HG03571 (cell line): Measurements from ENCODE around the gene ACADVL.
"Not testable (repeated sequence)": the region's sequence is repeated elsewhere in the genome, so short reads cannot be mapped to it uniquely, and the experiment has no call there.

Experiments used
- ATAC-seq: cut with Tn5 transposase; IDR thresholded peaks from one replicate; pipeline ENCODE4 v1.9.1; 2021; ENCODE audit not compliant: unreplicated experiment

Gene ACADVL

DNA sequence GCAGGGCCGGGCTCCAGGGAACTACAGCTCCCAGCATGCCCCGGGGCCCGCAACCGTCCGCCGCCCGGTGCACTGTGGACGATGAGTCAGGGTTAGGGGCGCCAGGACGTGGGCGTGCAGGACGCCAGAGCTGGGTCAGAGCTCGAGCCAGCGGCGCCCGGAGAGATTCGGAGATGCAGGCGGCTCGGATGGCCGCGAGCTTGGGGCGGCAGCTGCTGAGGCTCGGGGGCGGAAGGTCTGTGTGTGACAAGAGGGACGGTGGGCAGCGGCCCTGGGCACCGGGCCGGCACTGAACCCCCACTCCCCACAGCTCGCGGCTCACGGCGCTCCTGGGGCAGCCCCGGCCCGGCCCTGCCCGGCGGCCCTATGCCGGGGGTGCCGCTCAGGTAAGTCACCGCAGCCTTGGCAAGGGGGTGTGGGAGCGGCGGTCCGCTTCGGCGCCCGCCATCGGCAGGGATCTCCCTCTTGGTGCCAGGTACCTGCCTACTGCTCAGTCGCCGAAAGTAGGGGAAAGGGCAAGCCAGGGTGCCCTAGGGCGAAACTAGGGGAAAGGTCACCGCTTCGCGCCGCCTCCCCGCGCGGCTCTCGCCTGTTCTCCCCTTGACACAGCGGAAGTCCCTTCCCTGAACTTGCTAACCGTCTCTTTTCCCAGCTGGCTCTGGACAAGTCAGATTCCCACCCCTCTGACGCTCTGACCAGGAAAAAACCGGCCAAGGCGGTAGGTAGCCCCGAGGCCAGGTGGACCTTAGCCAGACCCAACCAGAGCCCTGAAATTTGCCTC is at the start of gene ACADVL, which contains the start of gene DLG4:
Gene ACADVL, plus strand, starts transcription at position 127 of the 781 bp plus-strand sequence. Its CDS starts 47 bp downstream, at position 174.
Gene DLG4, minus strand, starts transcription at position 25 of the 781 bp plus-strand sequence.
- ATAC-seq, result peak; percentile 44

DNA sequence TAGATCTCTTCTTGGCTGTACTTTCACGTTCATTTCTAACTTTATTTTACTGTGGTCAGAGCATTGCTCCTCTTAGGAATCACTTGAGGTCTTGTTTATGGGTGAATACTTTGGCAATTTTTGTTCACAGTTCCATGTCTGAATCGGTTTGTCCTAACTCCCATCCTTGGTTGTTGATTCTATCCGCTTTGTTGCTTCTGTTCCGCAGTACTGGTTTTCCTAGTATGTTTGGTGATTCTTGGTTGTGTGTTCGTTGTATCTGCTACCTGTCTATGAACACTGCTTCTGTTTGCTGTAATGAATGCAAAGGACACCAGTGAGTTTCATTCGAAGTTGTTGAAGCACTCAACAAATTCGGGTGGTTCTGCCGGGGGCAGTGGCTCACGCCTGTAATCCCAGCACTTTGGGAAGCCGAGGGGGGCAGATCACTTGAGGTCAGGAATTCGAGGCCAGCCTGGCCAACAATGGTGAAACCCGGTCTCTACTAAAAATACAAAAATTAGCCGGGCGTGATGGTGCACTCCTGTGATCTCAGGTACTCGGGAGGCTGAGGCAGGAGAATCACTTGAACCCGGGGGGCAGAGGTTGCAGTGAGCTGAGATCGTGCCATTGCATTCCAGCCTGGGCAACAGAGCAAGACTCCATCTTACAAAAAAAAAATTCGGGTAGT is 47.1 kb upstream of the ACADVL start:
- ATAC-seq, result not testable (repeated sequence)

DNA sequence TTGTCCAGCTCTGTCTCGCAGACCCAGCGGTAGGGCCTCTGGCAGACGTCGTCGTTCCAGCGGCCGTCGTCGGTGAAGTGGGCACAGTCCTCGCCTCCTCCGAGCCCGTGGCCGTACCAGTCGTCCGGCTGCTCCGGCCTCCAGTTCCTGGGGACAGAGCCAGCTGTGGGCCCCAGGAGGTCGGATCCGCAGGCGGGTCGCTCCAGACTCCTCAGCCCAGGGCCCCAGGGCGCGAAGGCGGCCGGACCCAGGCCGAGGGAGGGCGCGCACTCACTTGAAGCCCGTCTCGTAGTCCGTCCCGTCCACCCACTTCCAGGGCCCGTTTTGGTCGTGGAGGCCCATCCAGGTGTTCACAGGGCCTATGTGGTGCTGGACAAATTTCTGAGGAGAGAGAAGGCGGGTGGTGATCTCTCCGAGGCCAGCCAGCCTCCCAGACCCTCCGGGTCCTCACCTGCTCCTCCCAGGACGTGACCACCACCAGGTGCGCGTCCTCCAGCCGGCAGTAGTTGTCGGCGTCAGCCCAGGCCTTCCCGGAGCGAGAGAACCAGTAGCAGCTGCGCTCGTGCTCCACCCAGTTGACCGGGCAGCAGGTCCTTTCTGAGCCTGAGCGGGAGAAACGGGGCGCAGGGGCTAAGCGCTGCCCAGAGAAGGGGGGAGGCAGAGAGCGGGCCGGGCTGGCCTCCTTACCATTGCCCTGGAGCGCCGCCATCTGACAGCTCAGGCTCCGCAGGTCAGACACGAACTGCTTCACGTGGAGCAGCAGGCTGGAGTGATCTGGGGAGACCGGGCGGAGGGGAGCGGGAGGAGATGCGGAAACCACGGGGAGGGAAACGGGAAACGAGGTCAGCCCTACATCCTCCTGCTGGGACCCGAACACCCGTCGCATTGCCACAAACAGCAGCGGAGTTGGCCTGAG is 45.8 kb upstream of the ACADVL start:
- no peak for ATAC-seq

DNA sequence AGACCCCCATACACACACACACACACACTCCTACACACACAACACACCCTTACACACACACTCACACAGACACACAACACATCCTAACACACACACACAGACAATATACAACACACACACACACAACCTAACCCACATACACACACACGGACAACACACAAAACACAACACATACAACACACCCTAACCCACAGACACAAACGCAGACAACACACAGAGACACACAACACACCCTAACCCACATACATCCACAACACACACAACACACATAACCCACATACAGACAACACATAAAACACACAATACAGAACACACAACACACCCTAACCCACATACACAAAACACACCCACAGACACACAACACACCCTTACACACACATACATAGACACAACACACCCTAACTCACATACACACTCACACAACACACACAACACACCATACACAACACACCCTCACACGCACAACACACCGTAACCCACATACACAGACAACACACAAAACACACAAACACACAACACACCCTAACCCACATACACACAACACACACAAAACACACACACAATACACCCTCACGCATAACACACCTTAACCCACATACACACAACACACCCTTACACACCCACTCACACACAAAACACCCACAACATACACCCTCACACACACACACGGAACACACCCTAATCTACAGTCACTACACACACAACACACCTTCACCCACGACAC is 45.0 kb upstream of the ACADVL start:
- ATAC-seq, result no peak

DNA sequence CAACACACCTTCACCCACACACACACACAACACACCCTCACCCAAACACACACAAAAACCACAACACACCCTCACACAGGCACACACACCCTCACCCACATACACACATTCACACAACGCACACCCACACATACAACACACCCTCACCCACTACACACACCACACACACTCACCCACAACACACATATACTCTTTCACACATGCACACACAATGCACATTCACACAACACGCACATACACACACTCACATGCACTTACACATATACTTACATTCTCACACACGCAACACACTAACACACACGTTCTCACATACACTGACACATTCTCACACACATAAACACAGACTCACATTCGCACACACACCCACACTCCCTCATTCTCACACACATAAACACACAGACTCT is 44.4 kb upstream of the ACADVL start:
- ATAC-seq, result no peak

DNA sequence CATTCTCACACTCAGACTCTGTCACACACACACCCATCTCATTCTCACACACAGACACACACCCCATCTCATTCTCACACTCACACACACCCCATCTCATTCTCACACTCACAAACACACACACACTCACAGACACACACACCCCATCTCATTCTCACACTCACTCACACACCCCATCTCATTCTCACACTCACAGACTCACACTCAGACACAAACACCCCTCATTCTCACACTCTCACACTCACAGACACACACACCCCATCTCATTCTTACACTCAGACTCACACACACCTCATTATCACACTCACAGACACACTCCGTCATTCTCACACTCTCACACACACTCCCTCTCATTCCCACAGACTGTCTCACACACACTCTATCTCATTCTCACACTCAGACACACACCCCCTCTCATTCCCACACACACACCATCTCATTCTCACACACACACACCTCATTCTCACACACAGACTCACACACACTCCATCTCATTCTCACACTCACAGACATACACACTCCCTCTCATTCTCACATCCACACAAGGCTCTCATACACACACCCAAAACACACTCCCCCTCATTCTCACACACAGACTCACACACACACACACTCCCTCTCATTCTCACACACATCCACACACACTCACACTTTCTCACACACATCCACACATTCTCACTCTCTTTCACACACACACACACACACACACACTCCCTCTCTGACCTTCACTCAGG is 43.5 kb upstream of the ACADVL start:
- ATAC-seq, result no peak

DNA sequence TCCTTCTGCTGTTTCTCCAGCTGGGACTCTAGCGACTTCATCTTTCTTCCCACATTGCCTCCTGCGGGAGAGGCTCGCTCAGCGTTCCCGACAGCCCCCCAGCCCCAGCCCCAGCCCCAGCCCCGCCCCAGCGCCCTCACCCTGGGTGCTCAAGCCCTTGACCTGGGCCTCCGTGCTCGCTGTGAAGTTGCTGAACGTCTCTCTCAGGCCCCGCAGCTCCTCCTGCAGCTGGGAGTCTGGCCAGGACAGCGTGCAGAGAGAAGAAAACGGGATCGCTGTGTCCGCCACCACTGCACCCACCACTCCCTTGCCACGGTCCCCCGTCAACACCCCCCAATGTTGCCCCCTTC is 42.9 kb upstream of the ACADVL start:
- no peak for ATAC-seq

DNA sequence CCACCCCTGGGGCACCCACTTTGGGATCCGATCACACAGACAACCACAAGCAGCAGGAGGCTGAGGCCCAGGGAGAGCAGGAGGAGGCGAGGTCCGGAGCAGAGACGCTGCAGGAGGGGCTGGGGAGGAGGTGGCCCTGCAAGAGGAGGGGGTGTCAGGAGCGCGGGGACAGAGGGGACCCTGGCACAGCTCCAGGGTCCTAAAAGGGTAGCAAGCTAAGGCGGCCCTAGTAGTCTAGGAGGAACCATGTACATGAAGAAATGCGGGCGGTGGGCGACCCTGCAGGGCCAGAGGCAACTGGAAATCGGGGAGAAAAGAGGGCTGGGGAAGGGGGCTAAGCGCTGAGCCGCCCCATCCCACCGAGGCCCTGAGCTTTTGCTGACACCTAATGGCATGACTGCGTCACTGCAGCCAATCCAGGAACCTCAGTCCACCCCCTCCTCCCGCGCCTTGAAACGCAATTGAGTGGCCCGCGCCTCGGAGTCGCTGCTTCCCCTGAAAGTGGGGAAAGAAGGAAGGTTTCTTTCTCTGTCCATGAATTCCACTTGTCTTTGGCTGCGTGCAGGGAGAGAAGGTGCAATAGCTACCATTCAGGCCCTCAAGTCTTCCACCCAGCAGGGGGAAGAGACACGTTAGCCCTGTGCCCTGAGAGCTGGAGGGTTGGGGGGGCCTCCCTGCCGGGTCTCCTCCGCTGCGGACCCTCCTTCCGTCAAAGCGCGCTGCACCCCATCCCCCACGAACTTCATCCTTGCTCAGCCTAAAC is 42.4 kb upstream of the ACADVL start:
- no peak for ATAC-seq

DNA sequence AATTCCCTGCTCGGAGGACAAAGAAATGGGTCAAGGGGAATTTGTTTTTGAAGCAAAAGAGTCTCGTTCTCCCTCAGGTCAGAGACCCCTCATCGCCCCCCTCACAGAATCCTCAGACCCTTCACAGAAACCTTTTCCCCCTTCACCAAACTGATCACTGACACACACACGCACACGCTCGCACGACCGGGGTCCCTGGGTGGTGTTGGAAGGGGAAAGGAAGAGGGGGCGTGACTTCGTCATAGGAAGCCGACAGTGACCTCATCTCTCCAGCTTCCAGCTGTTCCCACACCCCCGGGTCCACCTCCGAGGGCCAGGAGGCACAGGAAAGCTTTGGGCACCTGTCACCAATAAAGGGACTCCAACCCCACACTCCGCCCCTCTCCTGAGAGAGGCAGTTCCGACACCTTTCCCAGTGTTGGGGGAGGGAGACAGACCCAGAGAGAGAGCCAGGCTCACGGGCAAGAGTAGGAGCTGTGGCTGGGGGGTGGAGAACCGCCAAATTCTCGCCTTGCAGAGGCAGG is 41.7 kb upstream of the ACADVL start:
- ATAC-seq, result no peak

DNA sequence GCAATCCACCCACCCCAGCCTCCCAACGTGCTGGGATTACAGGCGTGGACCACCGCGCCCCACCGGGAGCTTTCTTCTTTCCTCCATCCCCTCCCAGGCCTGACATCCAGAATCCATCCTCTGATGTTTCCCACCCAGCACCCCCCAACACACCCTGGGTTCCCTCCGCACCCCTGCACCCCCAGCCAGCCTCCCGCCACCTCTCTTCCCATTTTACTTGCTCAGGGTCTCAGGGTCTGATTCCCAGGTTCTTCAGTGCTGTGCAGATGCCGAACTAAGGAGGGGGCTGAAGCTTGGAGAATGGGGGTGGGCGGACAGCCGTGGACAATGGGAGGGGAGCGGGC is 40.8 kb upstream of the ACADVL start:
- no peak for ATAC-seq

DNA sequence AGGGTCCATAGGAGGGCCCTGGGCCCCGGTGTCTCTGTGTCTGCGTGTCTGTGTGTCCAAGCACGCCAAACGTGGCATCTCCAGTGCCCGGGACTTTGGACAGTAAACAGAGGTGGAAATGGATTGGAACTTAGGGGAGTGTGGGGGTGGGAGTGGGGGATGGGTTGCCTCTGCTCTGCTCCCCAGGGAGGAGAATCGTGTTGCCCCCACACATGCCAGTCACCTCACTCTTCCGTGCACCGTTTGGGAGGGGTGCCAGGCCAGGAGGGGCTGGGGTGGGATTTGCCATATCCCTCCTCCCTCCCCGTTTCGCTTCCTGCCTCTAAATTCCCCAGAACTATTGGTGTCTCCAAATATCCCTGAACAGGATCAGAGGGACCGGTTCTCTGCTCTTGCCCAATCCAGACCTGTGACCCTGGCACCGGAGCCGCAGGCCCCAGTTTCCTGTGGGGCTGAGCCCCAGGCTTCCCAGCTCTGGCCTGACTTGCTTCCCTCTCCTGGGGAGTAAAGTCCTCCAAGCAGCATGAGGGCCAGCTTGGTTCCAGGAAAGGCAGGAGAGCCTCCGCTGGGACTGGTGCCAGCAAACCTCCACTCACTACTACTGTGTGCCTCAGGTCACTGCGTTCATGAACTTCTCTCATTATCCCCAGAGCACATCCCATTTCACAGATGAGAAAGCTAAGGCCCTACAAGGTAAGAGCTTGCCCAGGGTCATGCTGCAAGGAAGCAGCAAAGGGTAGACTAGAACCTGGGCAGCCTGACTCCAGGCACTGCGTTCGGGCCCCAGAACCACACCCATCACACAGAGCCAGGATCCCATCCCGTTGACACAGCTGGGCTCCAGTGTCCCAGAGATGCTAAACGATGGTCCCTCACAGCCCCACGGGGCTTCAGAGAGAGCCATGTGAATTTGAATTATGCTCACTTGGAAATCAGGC is 40.2 kb upstream of the ACADVL start, which contains the start of gene ASGR1:
Gene ASGR1, minus strand, starts transcription at position 54 of the 938 bp plus-strand sequence. CDS start 807 bp downstream, outside the sequence.
- no peak for ATAC-seq

DNA sequence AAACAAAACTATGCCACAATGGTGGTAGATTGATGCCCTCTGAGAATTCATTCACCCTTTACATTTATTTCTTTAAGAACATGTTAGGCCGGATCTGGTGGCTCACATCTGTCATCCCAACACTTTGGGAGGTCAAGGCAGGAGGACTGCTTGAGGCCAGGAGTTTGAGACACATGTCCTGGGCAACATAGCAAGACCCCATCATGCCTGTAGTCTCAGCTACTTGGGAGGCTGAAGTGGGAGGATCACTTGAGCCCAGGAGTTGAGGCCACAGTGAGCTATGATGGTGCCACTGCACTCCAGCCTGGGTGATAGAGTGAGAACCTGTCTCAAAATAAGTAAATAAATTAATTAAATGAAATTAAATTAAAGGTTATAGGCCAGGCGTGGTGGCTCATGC is 37.6 kb upstream of the ACADVL start:
- ATAC-seq, result not testable (repeated sequence)

DNA sequence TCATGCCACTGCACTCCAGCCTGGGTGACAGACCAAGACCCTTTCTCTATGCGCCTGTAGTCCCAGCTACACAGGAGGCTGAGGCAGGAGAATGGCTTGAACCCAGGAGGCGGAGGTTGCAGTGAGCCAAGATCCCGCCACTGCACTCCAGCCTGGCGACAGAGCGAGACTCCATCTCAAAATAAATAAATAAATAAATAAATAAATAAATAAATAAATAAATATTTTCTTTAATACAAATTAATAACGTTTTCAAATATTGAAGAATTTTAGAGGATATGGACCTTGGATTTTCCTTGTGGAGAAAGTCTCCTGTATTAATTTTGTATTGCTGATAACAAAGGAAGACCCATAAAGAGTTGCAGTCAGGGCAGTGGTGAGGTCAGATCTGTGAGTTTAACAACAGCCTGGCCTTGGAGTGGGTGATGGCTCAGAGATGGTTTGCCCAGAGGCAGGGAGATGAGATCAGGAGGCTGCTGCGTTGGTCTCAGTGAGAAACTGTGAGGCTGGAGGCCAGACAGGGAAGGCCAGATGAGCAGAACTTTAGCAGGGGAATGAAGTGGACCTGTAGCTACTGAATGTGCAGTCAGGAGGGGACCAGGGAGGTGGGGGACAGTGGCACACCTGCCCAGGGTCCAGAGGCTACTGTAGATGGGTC is 36.2 kb upstream of the ACADVL start:
- ATAC-seq, result no peak

DNA sequence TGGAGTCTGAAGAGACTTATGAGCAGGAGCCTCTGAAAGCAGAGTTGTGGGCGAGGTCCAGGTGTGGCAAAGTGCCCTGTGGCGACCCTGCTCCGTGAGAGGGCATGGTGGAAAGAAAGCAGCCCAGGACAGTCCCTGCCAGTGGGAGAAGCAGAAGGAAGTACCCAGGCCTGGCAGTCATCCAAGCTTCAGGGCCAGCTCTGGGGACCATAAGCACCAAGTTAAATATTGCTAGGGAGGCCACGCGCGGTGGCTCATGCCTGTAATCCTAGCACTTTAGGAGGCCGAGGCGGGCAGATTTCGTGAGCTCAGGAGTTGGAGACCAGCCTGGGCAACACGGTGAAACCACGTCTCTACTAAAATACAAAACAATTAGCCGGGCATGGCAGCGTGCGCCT is 35.6 kb upstream of the ACADVL start:
- ATAC-seq, result no peak

DNA sequence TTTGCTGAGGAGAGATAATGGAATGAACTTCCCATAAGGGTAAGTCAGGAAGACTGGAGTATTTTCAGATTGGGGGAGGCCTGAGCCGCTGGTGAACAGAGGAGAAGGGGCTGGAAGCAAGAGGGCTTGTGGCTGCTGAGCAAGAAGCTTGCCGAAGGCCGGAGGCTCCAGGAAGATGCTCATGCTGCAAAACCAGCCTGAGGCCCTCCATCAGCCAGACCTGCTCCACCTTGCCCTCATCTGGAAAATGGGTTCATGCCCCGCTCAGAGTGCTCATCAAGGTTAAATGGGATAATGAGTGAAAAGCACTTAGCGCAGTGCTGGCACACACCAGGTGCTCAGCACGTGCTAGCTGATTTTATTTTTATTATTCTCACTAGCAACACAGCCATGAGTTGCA is 35.1 kb upstream of the ACADVL start:
- ATAC-seq, result no peak

DNA sequence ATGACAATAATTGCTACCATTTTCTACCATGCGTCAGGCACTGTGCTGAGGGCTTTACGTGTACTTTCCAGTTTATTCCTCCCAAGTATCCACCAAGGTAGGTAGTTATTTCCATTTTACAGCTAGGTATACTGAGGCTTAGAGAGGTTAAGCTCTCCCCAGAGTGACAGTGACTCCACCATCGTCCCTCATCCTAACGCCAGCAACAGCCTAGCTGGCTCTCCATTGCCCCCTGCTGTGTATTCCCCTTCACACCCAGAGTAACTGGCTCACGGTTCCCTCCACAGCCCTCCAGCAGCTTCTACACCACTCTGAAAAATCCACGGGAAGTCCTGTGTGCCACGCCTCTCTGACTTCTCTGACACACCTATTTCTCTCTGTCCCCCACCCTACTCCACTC is 33.5 kb upstream of the ACADVL start:
- no peak for ATAC-seq

DNA sequence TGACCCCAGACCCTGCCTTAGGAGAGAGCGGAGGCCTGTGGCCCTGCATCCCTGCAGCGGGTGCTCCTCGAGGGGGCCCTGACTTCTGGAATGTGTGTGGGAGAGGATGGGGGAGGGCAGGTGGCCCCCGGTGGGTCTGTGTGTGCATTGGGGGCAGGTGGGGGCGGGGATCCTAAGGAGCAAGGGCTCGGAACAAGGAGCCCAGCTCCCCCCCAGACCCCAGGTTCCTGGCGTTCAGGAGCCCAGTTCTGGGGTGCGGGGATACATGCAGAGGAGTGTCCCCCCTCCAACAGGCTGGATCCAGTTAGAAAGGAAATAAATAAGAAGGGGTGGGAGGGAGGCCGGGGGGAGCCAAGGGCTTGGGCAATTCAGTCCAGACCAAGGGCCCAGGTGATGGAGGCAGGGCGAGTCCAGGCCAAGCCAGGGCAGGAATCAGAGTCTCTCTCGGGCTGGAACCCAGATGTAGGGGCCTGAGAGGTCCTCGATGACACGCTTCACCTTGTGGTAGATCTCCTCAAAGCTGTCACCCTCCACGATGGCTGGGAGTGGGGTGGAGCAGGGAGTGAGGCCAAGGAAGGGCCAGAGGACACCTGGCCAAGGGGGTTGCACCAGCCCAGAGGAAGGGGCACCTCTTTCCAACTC is 29.3 kb upstream of the ACADVL start:
- ATAC-seq, result no peak
